Gastroesophageal sphincter (tissue), 3 donors: ENCODE data around the gene SHOC2.

Experiments
- CTCF ChIP-seq, 4 experiments: fragments of 200-600 bp in 2 of 4; fragments of 450-650 bp in 2 of 4; sonication (generic) in 1 of 4; IDR thresholded peaks; one replicate each; pipeline ENCODE4 v1.5.1; 2017 to 2019; ENCODE audit warnings: antibody characterized with exemption in 4 of 4, mild to moderate bottlenecking in 2 of 4, moderate library complexity in 2 of 4
- EP300 ChIP-seq: sonication (generic); formaldehyde crosslinking; IDR thresholded peaks from one replicate; pipeline ENCODE4 v1.6.1; 2017; ENCODE audit warnings: antibody characterized with exemption, mild to moderate bottlenecking
- POLR2A ChIP-seq, 2 donors: fragments of 450-650 bp; IDR thresholded peaks; one replicate each; pipeline ENCODE4 v1.6.1; 2017; ENCODE audit warnings: antibody characterized with exemption in 2 of 2, mild to moderate bottlenecking in 2 of 2, moderate library complexity in 1 of 2

GRCh38 chr10:110897184-110897583 lies 22.2 kb upstream of the SHOC2 start:
- TF ChIP-seq CTCF (IDR thresholded peaks at IDR 0.05) (no peak), POLR2A (IDR thresholded peaks at IDR 0.05) (no peak), EP300 (no peak)
